ENCODE results near the gene CLSTN3. TPM values are rescaled to one million over a fixed set of nuclear protein-coding genes. Genes with fewer than 3 reads are reported as not detected.

Gene CLSTN3
- total and polyA plus RNA-seq, 2 donors (not counting 1 experiment from before 2014, with no cell fraction given): 31.7 to 36.5 TPM

DNA sequence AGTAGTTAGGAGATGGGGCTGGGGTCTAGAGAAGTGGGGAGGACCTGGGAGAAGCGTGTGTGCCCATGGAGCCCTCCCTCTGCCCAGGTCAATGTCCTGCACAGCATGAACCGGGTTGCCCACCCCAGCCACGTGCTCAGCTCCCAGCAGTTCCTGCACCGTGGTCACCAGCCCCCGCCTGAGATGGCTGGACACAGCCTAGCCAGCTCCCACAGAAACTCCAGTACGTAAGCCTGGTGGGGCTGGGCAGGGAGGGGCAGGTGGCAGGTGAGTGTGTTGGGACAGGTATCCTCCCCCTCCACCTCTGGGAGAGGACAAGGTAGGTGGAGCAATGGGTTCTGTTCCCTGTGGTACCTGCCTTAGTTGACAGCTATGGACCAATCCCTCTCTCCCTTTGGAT lies 20.7 kb downstream of the CLSTN3 start:
- CTCF ChIA-PET: interaction anchor here (0.7 to 1.6 kb wide), 2 partner anchors 10 to 15 kb away, joined by 3 to 8 read pairs; no protein-coding TSS in a partner anchor
- no peaks in the 10 kb centered on the region for H3K79me2 ChIP-seq (ENCODE audit: control insufficient read depth, insufficient read depth, low read length)
- Mint-ChIP-seq H3K27me3 (no peaks in the 10 kb centered on the region), H3K9me3 (ENCODE audit: insufficient read depth) (no peaks in the 10 kb centered on the region), H3K27ac (no peak overlapping the region), H3K4me1 (no peaks in the 10 kb centered on the region), H3K4me3 (no peak overlapping the region)
- no peak overlapping the region for H3K4me3 ChIP-seq (ENCODE audit: control extremely low read depth in 1 of 5, extremely low read depth in 1 of 5, insufficient read depth in 1 of 5, low read depth in 2 of 5, low read length in 4 of 5)
- no peak overlapping the region for H3K4me2 ChIP-seq (replicated peaks; ENCODE audit: low read depth, low read length, poor library complexity, severe bottlenecking)
- ATAC-seq (ENCODE audit: low read depth): no peak
- no peaks in the 10 kb centered on the region for H4K20me1 ChIP-seq (ENCODE audit: control insufficient read depth, insufficient read depth, low read length, poor library complexity, severe bottlenecking)
- DNase-seq: no peak
- H3K9ac ChIP-seq (ENCODE audit: low read length): no peak overlapping the region
- no peaks in the 10 kb centered on the region for H3K27me3 ChIP-seq (replicated peaks in 1 of 4; ENCODE audit: control extremely low read depth in 1 of 4, control insufficient read depth in 3 of 4, insufficient read depth in 4 of 4, low read length in 3 of 4)
- POLR2A ChIA-PET: no interaction called here
- no peaks in the 10 kb centered on the region for H3K4me1 ChIP-seq (ENCODE audit: control insufficient read depth in 2 of 2, insufficient read depth in 2 of 2, low read length in 2 of 2)
- TF ChIP-seq, protein P1, sequence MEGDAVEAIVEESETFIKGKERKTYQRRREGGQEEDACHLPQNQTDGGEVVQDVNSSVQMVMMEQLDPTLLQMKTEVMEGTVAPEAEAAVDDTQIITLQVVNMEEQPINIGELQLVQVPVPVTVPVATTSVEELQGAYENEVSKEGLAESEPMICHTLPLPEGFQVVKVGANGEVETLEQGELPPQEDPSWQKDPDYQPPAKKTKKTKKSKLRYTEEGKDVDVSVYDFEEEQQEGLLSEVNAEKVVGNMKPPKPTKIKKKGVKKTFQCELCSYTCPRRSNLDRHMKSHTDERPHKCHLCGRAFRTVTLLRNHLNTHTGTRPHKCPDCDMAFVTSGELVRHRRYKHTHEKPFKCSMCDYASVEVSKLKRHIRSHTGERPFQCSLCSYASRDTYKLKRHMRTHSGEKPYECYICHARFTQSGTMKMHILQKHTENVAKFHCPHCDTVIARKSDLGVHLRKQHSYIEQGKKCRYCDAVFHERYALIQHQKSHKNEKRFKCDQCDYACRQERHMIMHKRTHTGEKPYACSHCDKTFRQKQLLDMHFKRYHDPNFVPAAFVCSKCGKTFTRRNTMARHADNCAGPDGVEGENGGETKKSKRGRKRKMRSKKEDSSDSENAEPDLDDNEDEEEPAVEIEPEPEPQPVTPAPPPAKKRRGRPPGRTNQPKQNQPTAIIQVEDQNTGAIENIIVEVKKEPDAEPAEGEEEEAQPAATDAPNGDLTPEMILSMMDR (IDR thresholded peaks at IDR 0.05): no peak
- no peak for TF ChIP-seq EZH2 (IDR thresholded peaks at IDR 0.05; ENCODE audit: borderline replicate concordance, insufficient read depth, low read depth, low read length, poor library complexity, severe bottlenecking)
- intact Hi-C loops (cut with micrococcal nuclease): no loop called here
- no peak overlapping the region for H3K27ac ChIP-seq (ENCODE audit: low read length in 2 of 2)
- no peak overlapping the region for H2AFZ ChIP-seq (ENCODE audit: insufficient read depth, low read depth, low read length, poor library complexity, severe bottlenecking)
- no peaks in the 10 kb centered on the region for H3K9me3 ChIP-seq (ENCODE audit: control extremely low read depth in 1 of 3, control insufficient read depth in 2 of 3, insufficient read depth in 1 of 3, low read length in 2 of 3)
- peaks cover 1 to 32% of the 10 kb centered on the region in 2 experiments for H3K36me3 ChIP-seq (replicated peaks in 1 of 2; ENCODE audit: control extremely low read depth in 1 of 2, control insufficient read depth in 1 of 2, extremely low read depth in 1 of 2, insufficient read depth in 2 of 2, low read length in 1 of 2)
- 100% methylated on average over 2 of the region's 6 CpGs for WGBS (ENCODE audit: insufficient coverage)

DNA sequence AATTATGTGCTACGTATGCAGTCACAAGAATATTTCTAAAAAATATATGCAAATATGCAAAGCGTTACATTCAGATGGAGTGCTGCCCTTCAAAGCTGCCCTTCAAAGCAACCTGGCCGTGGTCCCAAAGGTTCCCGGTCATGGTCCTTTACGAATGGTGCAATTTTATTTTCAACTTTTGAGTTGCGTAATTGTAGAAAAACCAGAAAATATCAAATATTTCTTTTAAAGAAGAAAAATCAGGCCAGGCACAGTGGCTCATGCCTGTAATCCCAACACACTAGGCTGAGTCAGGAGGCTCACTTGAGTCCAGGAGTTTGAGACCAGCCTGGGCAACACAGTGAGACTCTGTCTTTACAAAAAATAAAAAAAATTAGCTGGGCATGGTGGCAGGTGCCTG lies 21.4 kb downstream of the CLSTN3 start:
- H3K27ac ChIP-seq (ENCODE audit: low read length in 2 of 2): no peak overlapping the region
- POLR2A ChIA-PET: no interaction called here
- no peak for ATAC-seq (ENCODE audit: low read depth)
- WGBS (ENCODE audit: insufficient coverage): 100% methylated on average over 1 of the region's 6 CpGs
- H3K4me2 ChIP-seq (replicated peaks; ENCODE audit: low read depth, low read length, poor library complexity, severe bottlenecking): no peak overlapping the region
- TF ChIP-seq EZH2 (IDR thresholded peaks at IDR 0.05; ENCODE audit: borderline replicate concordance, insufficient read depth, low read depth, low read length, poor library complexity, severe bottlenecking): no peak
- no peak overlapping the region for H3K4me3 Mint-ChIP-seq
- H3K27ac Mint-ChIP-seq: no peak overlapping the region
- no peak overlapping the region for H3K9ac ChIP-seq (ENCODE audit: low read length)
- no peak for DNase-seq
- H3K36me3 ChIP-seq (replicated peaks in 1 of 2; ENCODE audit: control extremely low read depth in 1 of 2, control insufficient read depth in 1 of 2, extremely low read depth in 1 of 2, insufficient read depth in 2 of 2, low read length in 1 of 2): peaks cover 1 to 29% of the 10 kb centered on the region in 2 experiments
- H4K20me1 ChIP-seq (ENCODE audit: control insufficient read depth, insufficient read depth, low read length, poor library complexity, severe bottlenecking): no peaks in the 10 kb centered on the region
- H3K9me3 Mint-ChIP-seq (ENCODE audit: insufficient read depth): no peaks in the 10 kb centered on the region
- H3K79me2 ChIP-seq (ENCODE audit: control insufficient read depth, insufficient read depth, low read length): no peaks in the 10 kb centered on the region
- no peaks in the 10 kb centered on the region for H3K27me3 ChIP-seq (replicated peaks in 1 of 4; ENCODE audit: control extremely low read depth in 1 of 4, control insufficient read depth in 3 of 4, insufficient read depth in 4 of 4, low read length in 3 of 4)
- H3K4me3 ChIP-seq (ENCODE audit: control extremely low read depth in 1 of 5, extremely low read depth in 1 of 5, insufficient read depth in 1 of 5, low read depth in 2 of 5, low read length in 4 of 5): no peak overlapping the region
- no peak overlapping the region for H2AFZ ChIP-seq (ENCODE audit: insufficient read depth, low read depth, low read length, poor library complexity, severe bottlenecking)
- no peaks in the 10 kb centered on the region for H3K27me3 Mint-ChIP-seq
- H3K4me1 Mint-ChIP-seq: no peaks in the 10 kb centered on the region
- H3K9me3 ChIP-seq (ENCODE audit: control extremely low read depth in 1 of 3, control insufficient read depth in 2 of 3, insufficient read depth in 1 of 3, low read length in 2 of 3): no peaks in the 10 kb centered on the region
- intact Hi-C loops (cut with micrococcal nuclease): no loop called here
- CTCF ChIA-PET: no interaction called here
- no peaks in the 10 kb centered on the region for H3K4me1 ChIP-seq (ENCODE audit: control insufficient read depth in 2 of 2, insufficient read depth in 2 of 2, low read length in 2 of 2)
